ENCODE data around the gene TXNDC8.

Gene TXNDC8

DNA sequence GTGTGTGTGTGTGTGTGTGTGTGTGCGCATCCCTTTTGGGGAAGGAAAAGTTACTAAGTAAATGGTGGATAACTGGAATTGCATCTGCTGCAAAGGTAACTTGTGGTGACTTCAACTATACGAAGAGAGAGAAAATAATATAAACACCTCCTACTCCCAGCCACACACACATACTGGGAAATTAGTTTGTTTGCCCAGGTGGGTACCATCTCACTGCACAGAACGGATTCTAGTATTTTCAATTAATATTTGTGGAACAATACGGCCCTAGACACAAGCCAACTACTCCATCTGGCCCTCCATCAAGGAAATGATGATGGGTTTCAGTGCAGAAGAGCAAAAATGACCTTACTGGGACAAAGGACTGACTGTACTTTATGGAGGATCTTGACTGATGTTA, 49.2 kb downstream of the TXNDC8 start:
- Histone ChIP-seq H3F3A (ENCODE audit: insufficient read depth, low read length) (no peaks in the 10 kb centered on the region), H3K9me3 (ENCODE audit: low read length) (no peaks in the 10 kb centered on the region), H4K20me1 (ENCODE audit: insufficient read depth, low read length) (no peaks in the 10 kb centered on the region), H3K4me1 (ENCODE audit: insufficient read depth, low read length, severe bottlenecking) (no peaks in the 10 kb centered on the region), H3K27me3 (ENCODE audit: insufficient read depth, low read length) (no peaks in the 10 kb centered on the region), H3K4me3 (ENCODE audit: low read depth, low read length, poor library complexity, severe bottlenecking) (no peak overlapping the region), H3K36me3 (ENCODE audit: insufficient read depth, low read length) (no peaks in the 10 kb centered on the region), H3K9me2 (ENCODE audit: low read depth, low read length) (no peaks in the 10 kb centered on the region), H3K27ac (ENCODE audit: low read depth, low read length, poor library complexity, severe bottlenecking) (no peak overlapping the region), H3K79me2 (ENCODE audit: insufficient read depth, low read length) (no peaks in the 10 kb centered on the region), H3K9ac (ENCODE audit: low read length) (no peak overlapping the region), H2AFZ (ENCODE audit: low read length) (no peak overlapping the region), H3K4me2 (ENCODE audit: low read length) (no peak overlapping the region)
- TF ChIP-seq, protein P1, sequence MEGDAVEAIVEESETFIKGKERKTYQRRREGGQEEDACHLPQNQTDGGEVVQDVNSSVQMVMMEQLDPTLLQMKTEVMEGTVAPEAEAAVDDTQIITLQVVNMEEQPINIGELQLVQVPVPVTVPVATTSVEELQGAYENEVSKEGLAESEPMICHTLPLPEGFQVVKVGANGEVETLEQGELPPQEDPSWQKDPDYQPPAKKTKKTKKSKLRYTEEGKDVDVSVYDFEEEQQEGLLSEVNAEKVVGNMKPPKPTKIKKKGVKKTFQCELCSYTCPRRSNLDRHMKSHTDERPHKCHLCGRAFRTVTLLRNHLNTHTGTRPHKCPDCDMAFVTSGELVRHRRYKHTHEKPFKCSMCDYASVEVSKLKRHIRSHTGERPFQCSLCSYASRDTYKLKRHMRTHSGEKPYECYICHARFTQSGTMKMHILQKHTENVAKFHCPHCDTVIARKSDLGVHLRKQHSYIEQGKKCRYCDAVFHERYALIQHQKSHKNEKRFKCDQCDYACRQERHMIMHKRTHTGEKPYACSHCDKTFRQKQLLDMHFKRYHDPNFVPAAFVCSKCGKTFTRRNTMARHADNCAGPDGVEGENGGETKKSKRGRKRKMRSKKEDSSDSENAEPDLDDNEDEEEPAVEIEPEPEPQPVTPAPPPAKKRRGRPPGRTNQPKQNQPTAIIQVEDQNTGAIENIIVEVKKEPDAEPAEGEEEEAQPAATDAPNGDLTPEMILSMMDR (IDR thresholded peaks at IDR 0.05; ENCODE audit: low read length), result no peak
- TF ChIP-seq EZH2 (IDR thresholded peaks at IDR 0.05; ENCODE audit: borderline replicate concordance, low read length), result no peak

DNA sequence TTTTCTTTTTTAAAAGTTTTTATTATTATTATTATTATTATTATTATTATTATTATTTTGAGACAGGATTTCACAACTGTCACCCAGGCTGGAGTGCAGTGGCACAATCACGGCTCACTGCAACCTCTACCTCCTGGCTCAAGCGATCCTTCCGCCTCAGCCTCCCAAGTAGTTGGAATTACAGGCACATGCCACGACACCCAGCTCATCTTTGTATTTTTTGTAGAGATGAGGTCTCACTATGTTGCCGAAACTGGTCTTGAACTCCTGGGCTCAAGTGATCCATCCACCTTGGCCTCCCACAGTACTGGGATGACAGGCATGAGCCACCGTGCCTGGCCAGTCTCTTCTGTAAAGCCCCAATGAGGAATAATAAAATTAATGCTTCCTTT, 50.4 kb downstream of the TXNDC8 start:
- H3K79me2 ChIP-seq (ENCODE audit: insufficient read depth, low read length), result no peaks in the 10 kb centered on the region
- no peak overlapping the region for H3K9ac ChIP-seq (ENCODE audit: low read length)
- TF ChIP-seq, protein P1 (IDR thresholded peaks at IDR 0.05; ENCODE audit: low read length), result no peak
- TF ChIP-seq EZH2 (IDR thresholded peaks at IDR 0.05; ENCODE audit: borderline replicate concordance, low read length), result no peak
- H3K27me3 ChIP-seq (ENCODE audit: insufficient read depth, low read length), result no peaks in the 10 kb centered on the region
- no peaks in the 10 kb centered on the region for H3K9me2 ChIP-seq (ENCODE audit: low read depth, low read length)
- no peak overlapping the region for H3K4me3 ChIP-seq (ENCODE audit: low read depth, low read length, poor library complexity, severe bottlenecking)
- H2AFZ ChIP-seq (ENCODE audit: low read length), result no peak overlapping the region
- no peaks in the 10 kb centered on the region for H3K36me3 ChIP-seq (ENCODE audit: insufficient read depth, low read length)
- H3K27ac ChIP-seq (ENCODE audit: low read depth, low read length, poor library complexity, severe bottlenecking), result no peak overlapping the region
- H3F3A ChIP-seq (ENCODE audit: insufficient read depth, low read length), result no peaks in the 10 kb centered on the region
- H4K20me1 ChIP-seq (ENCODE audit: insufficient read depth, low read length), result no peaks in the 10 kb centered on the region
- no peaks in the 10 kb centered on the region for H3K4me1 ChIP-seq (ENCODE audit: insufficient read depth, low read length, severe bottlenecking)
- H3K9me3 ChIP-seq (ENCODE audit: low read length), result no peaks in the 10 kb centered on the region
- H3K4me2 ChIP-seq (ENCODE audit: low read length), result no peak overlapping the region

DNA sequence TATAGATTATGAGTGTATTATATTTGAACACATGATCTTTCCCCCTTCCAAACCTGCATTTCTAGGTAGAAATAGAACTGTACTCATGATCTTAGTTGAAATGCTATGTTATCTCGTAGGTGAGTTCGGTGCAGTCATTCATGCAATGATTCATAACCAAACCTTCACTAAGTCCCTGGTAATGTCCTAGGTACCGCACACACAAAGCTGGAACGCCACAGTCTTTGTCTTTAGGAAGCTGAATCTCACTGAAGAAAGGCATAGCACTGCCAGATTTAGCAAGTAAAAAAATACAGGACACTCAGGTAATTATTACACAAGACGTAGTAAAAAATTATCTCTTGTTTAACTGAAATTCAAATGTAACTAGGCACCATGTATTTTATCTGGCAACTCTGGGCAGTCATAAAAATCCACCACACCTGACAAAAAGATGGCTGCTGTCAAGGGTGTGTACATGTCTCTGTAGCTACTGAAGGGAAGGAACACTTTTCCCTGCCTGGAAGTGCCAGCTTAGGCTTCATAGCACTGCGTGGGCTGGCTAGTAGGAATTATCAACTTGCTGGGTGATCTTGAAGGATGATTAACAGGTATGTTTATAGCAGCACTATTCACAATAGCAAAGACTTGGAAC, 53.3 kb downstream of the TXNDC8 start:
- Histone ChIP-seq H3K27me3 (ENCODE audit: insufficient read depth, low read length) (peaks cover 2% of the 10 kb centered on the region; the same call in 1 of the 2 replicates), H3K9me3 (ENCODE audit: low read length) (no peaks in the 10 kb centered on the region), H3K4me1 (ENCODE audit: insufficient read depth, low read length, severe bottlenecking) (no peaks in the 10 kb centered on the region), H4K20me1 (ENCODE audit: insufficient read depth, low read length) (no peaks in the 10 kb centered on the region), H3F3A (ENCODE audit: insufficient read depth, low read length) (no peaks in the 10 kb centered on the region), H2AFZ (ENCODE audit: low read length) (no peak overlapping the region), H3K27ac (ENCODE audit: low read depth, low read length, poor library complexity, severe bottlenecking) (no peak overlapping the region), H3K4me2 (ENCODE audit: low read length) (no peak overlapping the region), H3K9me2 (ENCODE audit: low read depth, low read length) (no peaks in the 10 kb centered on the region), H3K79me2 (ENCODE audit: insufficient read depth, low read length) (no peaks in the 10 kb centered on the region), H3K36me3 (ENCODE audit: insufficient read depth, low read length) (no peaks in the 10 kb centered on the region), H3K4me3 (ENCODE audit: low read depth, low read length, poor library complexity, severe bottlenecking) (no peak overlapping the region), H3K9ac (ENCODE audit: low read length) (no peak overlapping the region)
- no peak for TF ChIP-seq EZH2 (IDR thresholded peaks at IDR 0.05; ENCODE audit: borderline replicate concordance, low read length)
- TF ChIP-seq, protein P1 (IDR thresholded peaks at IDR 0.05; ENCODE audit: low read length), result no peak
